Naive B cell (primary cell): ENCODE data around the gene KIAA0753. TPM values are rescaled to one million over a fixed set of nuclear protein-coding genes. Genes with fewer than 3 reads are reported as not detected.
"Not testable (repeated sequence)": the region's sequence is repeated elsewhere in the genome, so short reads cannot be mapped to it uniquely, and the experiment has no call there.

ENCODE experiments used
- ATAC-seq, 2 donors: fragments of 150-1000 bp; cut with Tn5 transposase; 2 replicates each; pipeline ENCODE4 v1.10.0; 2021; ENCODE audit warnings: low read depth in 2 of 2, mild to moderate bottlenecking in 2 of 2, moderate library complexity in 2 of 2
- DNase-seq: peaks from one replicate; pipeline ENCODE4 v3.0.0; 2022
- H3K27ac Mint-ChIP-seq, 6 donors: one replicate each; pipeline ENCODE4 v1.8.0; 2020 to 2022; ENCODE audit warnings: mild to moderate bottlenecking in 6 of 6, mixed read lengths in 6 of 6, moderate library complexity in 5 of 6, inconsistent platforms in 2 of 6
- H3K27me3 Mint-ChIP-seq, 3 donors: one replicate each; pipeline ENCODE4 v1.8.0; 2021 to 2022; ENCODE audit warnings: mixed read lengths in 3 of 3, mild to moderate bottlenecking in 1 of 3
- H3K36me3 Mint-ChIP-seq, 2 donors: one replicate each; pipeline ENCODE4 v1.8.0; 2020 to 2022; ENCODE audit warnings: mixed read lengths in 2 of 2, inconsistent platforms in 1 of 2, mild to moderate bottlenecking in 1 of 2
- H3K4me1 Mint-ChIP-seq, 3 donors: one replicate each; pipeline ENCODE4 v1.8.0; 2020 to 2022; ENCODE audit warnings: mixed read lengths in 3 of 3, inconsistent platforms in 1 of 3, mild to moderate bottlenecking in 1 of 3, moderate library complexity in 1 of 3
- H3K4me3 Mint-ChIP-seq, 8 donors: one replicate each; pipeline ENCODE4 v1.8.0; 2020 to 2022; ENCODE audit warnings: mild to moderate bottlenecking in 8 of 8, mixed read lengths in 8 of 8, moderate library complexity in 8 of 8, inconsistent platforms in 2 of 8
- H3K9me3 Mint-ChIP-seq, 7 donors: one replicate each; pipeline ENCODE4 v1.8.0; 2020 to 2022; ENCODE audit warnings: mixed read lengths in 7 of 7, mild to moderate bottlenecking in 5 of 7, inconsistent platforms in 2 of 7, moderate library complexity in 1 of 7
- polyA plus RNA-seq, 6 donors: library from polyadenylated mRNA; unstranded; fragments of 300-500 nt; fragmentation: Illumina TruSeq; gene quantifications; one replicate each; pipeline ENCODE4 v1.2.3, GENCODE V29; 2021; ENCODE audit warnings: low read depth in 6 of 6

KIAA0753 gene
- polyA plus RNA-seq, 6 donors from 2014 or later: 2.8 to 5.9 (median 3.2) TPM

DNA sequence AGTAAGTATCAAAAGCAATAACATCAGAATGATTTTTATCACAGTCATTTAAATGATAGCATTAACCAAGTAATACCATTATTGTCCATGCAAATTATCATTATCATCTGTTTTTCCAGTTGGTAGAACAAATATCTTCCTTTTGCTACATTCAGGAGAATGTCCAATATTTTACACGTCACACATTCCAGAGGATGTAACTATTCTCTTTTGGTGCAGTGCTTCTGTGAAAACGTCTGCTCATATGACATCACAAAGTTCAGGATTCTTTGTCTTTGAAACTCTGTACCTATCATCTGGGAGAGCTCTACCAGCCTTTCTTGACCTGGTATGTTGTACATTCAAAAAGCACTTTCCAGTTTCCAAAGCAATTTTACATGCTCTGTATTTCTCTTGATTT, 44.0 kb downstream of the KIAA0753 start:
- no peaks in the 10 kb centered on the region for H3K27me3 Mint-ChIP-seq
- H3K27ac Mint-ChIP-seq: no peak overlapping the region
- peaks cover 23 to 25% of the 10 kb centered on the region in 2 donors for H3K36me3 Mint-ChIP-seq
- DNase-seq (no peak), ATAC-seq (no peak)
- no peak overlapping the region for H3K4me3 Mint-ChIP-seq
- peaks cover 11 to 17% (median 13%) of the 10 kb centered on the region in 3 donors for H3K4me1 Mint-ChIP-seq
- H3K9me3 Mint-ChIP-seq: no peaks in the 10 kb centered on the region

DNA sequence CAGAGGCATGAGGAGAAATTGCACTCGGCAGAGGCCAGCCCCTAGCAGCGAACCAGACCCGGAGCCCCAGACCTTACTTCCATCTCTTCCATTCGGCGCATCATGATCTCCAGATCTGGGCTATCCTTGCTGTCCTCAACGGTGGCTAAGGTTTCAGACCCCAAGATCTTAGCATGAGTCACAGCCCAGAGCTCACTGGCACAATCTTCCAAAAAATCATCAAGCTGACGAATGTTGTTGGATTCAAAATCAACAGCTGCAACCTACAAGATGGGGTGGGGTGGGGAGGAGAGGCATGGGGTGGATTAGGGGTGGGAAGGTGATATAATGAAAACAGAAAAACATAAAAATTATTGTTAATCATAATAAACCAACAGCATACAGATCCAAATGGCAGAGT, 44.4 kb downstream of the KIAA0753 start:
- peaks cover 11 to 17% (median 13%) of the 10 kb centered on the region in 3 donors for H3K4me1 Mint-ChIP-seq
- no peak overlapping the region for H3K27ac Mint-ChIP-seq
- no peaks in the 10 kb centered on the region for H3K27me3 Mint-ChIP-seq
- peak overlapping the region in 1 of 8 donors; percentile 69 for H3K4me3 Mint-ChIP-seq
- no peaks in the 10 kb centered on the region for H3K9me3 Mint-ChIP-seq
- ATAC-seq (no peak), DNase-seq (no peak)
- peaks cover 23 to 27% of the 10 kb centered on the region in 2 donors for H3K36me3 Mint-ChIP-seq

DNA sequence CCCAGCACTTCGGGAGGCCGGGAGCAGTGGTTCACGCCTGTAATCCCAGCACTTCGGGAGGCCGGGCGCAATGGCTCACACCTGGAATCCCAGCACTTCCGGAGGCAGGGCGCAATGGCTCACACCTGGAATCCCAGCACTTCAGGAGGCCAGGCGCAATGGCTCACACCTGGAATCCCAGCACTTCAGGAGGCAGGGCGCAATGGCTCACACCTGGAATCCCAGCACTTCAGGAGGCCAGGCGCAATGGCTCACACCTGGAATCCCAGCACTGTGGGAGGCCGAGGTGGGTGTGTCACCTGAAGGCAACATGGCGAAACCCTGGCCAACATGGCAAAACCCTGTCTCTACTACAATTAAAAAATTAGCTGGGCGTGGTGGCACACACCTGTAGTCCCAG, 47.1 kb downstream of the KIAA0753 start:
- H3K4me1 Mint-ChIP-seq, H3K4me3 Mint-ChIP-seq, DNase-seq, ATAC-seq, H3K27me3 Mint-ChIP-seq, H3K27ac Mint-ChIP-seq, H3K9me3 Mint-ChIP-seq: not testable (repeated sequence)
- H3K36me3 Mint-ChIP-seq: peaks cover 36 to 41% of the 10 kb centered on the region in 2 donors

DNA sequence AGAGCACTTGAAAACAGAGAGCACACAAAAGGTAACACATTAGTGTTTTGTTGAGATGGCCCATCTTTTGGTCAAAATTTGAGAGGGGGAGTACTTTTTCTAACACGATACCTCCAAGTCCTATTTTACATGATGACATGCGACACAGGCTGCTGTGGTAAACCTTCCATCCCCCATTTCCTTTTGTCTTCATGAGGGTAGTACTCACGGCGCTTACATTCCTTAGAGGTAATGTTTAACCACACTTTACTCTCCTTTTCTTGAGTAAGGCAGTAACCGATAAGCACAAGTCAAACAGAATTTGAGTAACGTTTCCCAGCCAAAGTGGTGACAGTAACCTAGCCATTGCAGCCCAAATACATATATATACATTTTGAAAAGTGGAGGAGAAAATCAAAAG, 48.3 kb downstream of the KIAA0753 start:
- no peak for ATAC-seq
- peak overlapping the region in 1 of 6 donors; percentile 25 for H3K27ac Mint-ChIP-seq

DNA sequence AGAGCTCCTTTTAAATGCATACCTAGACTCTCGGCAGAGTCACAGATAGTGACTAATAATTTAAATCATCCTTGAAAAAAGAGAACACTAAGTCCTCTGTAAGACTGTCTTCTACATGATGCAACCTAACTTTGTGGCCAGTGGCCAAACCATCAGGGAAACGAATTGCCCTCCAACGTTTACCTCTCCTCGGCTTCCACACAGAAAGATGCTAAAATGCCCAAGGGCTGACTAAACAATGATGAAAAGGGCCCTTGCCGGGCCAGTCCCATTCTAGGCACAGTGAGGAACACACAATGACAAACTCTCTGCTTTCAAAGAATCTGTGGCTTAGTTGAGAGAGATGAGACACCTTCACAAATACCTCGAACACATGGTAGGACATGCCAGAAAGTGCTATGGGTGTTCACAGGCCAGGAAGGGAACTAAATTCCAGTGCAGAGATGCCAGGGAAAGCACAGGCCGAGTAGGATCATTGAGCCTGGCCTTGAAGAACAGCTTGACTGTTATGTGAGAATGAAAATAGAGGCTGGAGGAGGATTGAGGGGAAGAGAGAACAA, 48.8 kb downstream of the KIAA0753 start:
- Mint-ChIP-seq H3K27me3 (no peaks in the 10 kb centered on the region), H3K9me3 (no peaks in the 10 kb centered on the region), H3K27ac (peak overlapping the region in 1 of 6 donors; percentile 79), H3K4me3 (no peak overlapping the region), H3K4me1 (peaks cover 0 to 6% (median 0%) of the 10 kb centered on the region in 3 donors), H3K36me3 (peaks cover 32 to 53% of the 10 kb centered on the region in 2 donors)
- DNase-seq (no peak), ATAC-seq (no peak)

More for the DNA sequence above, 48.3 kb downstream of the KIAA0753 start:
- DNase-seq: no peak
- H3K27me3 Mint-ChIP-seq: no peaks in the 10 kb centered on the region
- H3K4me3 Mint-ChIP-seq: no peak overlapping the region
- H3K36me3 Mint-ChIP-seq: peaks cover 32 to 53% of the 10 kb centered on the region in 2 donors
- H3K4me1 Mint-ChIP-seq: peaks cover 0 to 6% (median 0%) of the 10 kb centered on the region in 3 donors
- H3K9me3 Mint-ChIP-seq: no peaks in the 10 kb centered on the region

DNA sequence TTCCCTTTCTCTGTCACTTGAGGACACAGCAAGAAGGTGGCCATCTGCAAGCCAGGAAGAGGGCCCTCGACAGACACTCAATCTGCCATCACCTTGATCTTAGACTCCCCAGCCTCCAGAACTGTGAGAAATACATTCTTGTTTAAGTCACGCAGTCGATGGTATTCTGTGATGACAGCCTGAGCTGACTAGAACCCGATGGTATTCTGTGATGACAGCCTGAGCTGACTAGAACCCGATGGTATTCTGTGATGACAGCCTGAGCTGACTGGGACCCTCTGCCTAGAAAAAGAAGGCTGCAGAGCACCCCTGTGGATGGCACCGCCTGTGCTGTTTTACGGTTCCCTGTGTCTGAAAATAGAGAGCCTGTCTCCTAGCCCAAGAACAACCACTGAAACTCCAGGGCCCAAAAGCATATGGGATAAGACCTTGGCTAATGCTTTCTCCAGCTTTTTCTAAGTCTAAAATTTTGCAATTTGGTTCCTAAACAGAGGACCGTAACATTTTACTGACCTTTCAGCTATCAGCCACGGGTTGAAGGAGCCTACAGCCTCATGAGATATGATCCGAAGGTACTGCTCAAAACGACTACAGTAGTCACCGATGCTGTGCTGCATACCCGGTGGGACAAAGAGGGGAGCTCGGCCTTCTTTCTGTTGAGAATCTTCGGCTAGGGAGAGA, 51.1 kb downstream of the KIAA0753 start:
- Mint-ChIP-seq H3K27me3 (no peaks in the 10 kb centered on the region), H3K27ac (no peak overlapping the region), H3K4me3 (no peak overlapping the region), H3K4me1 (peaks cover 0 to 6% (median 0%) of the 10 kb centered on the region in 3 donors), H3K36me3 (peaks cover 45 to 60% of the 10 kb centered on the region in 2 donors), H3K9me3 (peaks cover 0 to 9% (median 4%) of the 10 kb centered on the region in 7 donors)
- ATAC-seq (no peak), DNase-seq (no peak)

DNA sequence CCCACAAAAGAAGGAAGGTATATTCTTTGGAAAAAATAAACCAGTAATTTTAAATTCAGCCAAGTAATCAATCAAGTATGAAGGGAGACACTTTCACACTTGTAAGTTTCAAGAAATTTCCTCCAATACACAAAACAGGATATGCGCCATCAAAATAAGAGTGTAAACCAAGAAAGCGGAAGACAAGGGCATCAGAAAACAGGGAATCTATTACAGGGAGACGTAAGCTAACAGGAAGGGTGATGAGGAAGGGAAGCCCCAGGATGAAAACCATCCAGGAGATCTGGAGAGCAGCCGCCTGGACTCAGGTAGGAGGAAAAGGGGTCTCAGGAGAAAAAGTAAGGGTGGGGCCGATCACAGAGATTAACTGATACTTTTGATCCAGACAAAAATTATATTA, 52.3 kb downstream of the KIAA0753 start:
- no peak for DNase-seq
- ATAC-seq: no peak
- Mint-ChIP-seq H3K4me3 (no peak overlapping the region), H3K4me1 (peaks cover 0 to 6% (median 0%) of the 10 kb centered on the region in 3 donors), H3K27me3 (no peaks in the 10 kb centered on the region), H3K9me3 (peaks cover 0 to 9% (median 5%) of the 10 kb centered on the region in 7 donors), H3K27ac (no peak overlapping the region), H3K36me3 (peaks cover 47 to 69% of the 10 kb centered on the region in 2 donors)

DNA sequence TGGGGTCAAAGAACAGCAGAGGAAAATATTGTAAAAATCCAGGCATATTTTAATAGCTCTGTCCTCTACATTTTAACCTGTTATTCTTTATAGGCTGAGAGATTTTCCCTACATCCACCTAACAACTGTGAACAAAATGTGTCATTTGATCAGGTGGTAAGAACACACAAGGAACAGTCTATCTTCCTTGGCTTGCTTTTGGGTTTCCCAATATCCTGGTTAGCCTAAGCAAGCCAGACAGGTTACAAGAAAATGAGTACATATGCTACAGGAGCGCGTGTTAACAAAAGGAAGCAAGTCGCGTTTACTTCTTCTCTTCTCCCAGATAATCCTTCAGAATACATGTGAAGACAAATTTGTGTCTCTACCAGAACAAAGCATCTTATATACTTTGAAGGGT, 53.2 kb downstream of the KIAA0753 start:
- ATAC-seq (no peak), DNase-seq (no peak)
- H3K27me3 Mint-ChIP-seq: no peaks in the 10 kb centered on the region
- H3K9me3 Mint-ChIP-seq: peaks cover 0 to 9% (median 5%) of the 10 kb centered on the region in 7 donors
- no peak overlapping the region for H3K27ac Mint-ChIP-seq
- peaks cover 0 to 6% (median 0%) of the 10 kb centered on the region in 3 donors for H3K4me1 Mint-ChIP-seq
- peaks cover 53 to 76% of the 10 kb centered on the region in 2 donors for H3K36me3 Mint-ChIP-seq
- H3K4me3 Mint-ChIP-seq: no peak overlapping the region

DNA sequence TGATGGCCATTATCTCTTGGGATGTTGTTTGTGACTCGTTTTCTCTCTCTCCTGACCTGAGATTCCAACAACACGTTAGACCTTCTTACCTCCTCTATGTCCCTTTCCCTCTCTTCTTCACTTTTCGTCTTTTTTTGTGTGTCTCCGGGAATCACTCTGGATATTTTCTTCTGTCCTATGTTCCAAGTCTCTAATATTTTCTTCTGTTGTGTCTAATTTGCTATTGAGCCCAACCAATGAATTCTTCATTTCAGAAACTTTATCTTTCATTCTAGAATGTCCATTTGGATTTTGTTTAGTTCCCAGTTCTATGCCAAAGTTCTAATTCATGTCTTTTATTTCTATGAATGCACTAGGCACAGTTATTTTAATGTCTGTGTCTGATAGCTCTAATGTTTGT, 57.1 kb downstream of the KIAA0753 start:
- Mint-ChIP-seq H3K27ac (peak overlapping the region in 1 of 6 donors; percentile 68), H3K4me1 (no peaks in the 10 kb centered on the region), H3K27me3 (no peaks in the 10 kb centered on the region), H3K9me3 (peaks cover 0 to 9% (median 5%) of the 10 kb centered on the region in 7 donors), H3K36me3 (peaks cover 38 to 52% of the 10 kb centered on the region in 2 donors), H3K4me3 (no peak overlapping the region)
- DNase-seq: no peak
- no peak for ATAC-seq

DNA sequence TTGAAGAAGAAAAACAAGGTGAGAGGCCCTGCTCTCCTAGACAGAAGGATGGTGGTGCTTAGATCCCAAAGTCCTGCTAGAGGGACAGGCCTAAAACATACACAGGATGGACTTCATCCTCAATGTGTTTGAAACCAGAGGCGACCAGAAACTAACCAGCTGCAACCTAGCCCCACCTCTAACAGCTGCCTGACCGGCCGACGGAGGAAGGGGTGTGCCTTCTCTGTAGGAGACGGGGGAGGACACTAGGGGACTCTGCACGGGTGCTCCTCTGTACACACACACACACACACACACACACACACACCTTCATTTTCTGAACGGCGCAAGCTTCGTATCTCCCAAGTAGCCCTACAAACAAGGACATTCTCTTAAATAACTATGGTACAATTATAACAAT, 59.9 kb downstream of the KIAA0753 start:
- ATAC-seq (no peak), DNase-seq (no peak)
- Mint-ChIP-seq H3K27ac (peak overlapping the region in 1 of 6 donors; percentile 51), H3K27me3 (no peaks in the 10 kb centered on the region), H3K4me3 (no peak overlapping the region), H3K4me1 (peaks cover 12 to 22% (median 22%) of the 10 kb centered on the region in 3 donors), H3K9me3 (peaks cover 0 to 5% (median under 1%) of the 10 kb centered on the region in 7 donors), H3K36me3 (peaks cover 41 to 43% of the 10 kb centered on the region in 2 donors)

DNA sequence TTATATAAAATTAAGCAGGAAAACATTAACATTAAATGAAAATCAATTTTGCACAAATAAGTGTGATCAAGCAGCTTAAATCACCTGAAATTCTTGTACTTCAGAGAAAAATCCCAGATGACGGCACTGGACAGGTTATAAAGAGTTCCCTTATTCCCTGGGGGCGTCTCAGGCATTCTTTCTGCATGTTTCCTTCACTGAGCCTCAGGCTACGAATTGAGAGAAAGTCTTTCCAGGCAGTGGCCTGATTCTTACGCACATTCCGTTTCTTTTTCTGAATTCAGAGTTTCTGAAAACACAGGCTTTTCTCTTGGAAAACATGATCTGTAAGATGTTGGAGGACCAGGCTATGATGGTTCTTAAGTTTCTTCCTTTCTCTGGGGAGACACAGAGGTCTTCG, 62.0 kb downstream of the KIAA0753 start:
- DNase-seq (no peak), ATAC-seq (no peak)
- Mint-ChIP-seq H3K4me3 (no peak overlapping the region), H3K27ac (peak overlapping the region in 1 of 6 donors; percentile 39), H3K9me3 (peaks cover 0 to 3% (median 0%) of the 10 kb centered on the region in 7 donors), H3K36me3 (peaks cover 22 to 26% of the 10 kb centered on the region in 2 donors), H3K4me1 (peaks cover 23 to 41% (median 38%) of the 10 kb centered on the region in 3 donors), H3K27me3 (no peaks in the 10 kb centered on the region)

DNA sequence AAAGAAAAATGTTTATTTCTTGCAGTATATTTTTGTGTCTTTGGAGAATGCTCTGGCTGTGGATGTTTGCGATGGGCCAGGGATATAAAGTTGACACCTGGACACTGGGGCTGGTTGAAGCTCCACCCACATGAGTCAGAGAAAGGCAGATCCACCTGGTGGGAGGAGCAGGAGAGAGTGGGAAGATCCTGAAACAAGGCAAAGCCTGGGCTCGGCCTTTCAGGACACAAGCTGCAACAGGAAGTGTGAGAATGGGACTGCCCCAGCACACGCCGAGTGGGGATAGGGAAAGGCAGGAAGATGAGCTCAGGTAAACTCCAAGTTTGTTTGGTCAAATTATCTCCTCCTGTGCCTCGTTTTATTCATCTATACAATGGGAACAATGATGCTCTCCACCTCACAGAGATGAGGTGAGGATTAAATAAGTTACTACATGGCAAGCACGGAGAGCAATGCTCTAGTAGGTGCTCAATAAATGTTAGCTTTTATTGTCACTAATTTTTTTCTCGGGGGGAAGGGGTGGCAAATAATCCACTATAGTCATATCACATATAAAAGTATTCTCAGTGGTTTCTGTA, 62.7 kb downstream of the KIAA0753 start:
- no peak for DNase-seq
- H3K27ac Mint-ChIP-seq: peak overlapping the region in 2 of 6 donors; percentile 60
- peak overlapping the region in 1 of 8 donors; percentile 30 for H3K4me3 Mint-ChIP-seq
- H3K9me3 Mint-ChIP-seq: no peaks in the 10 kb centered on the region
- peaks cover 24 to 43% (median 38%) of the 10 kb centered on the region in 3 donors for H3K4me1 Mint-ChIP-seq
- no peaks in the 10 kb centered on the region for H3K27me3 Mint-ChIP-seq
- H3K36me3 Mint-ChIP-seq: peaks cover 14 to 21% of the 10 kb centered on the region in 2 donors
- ATAC-seq: no peak

DNA sequence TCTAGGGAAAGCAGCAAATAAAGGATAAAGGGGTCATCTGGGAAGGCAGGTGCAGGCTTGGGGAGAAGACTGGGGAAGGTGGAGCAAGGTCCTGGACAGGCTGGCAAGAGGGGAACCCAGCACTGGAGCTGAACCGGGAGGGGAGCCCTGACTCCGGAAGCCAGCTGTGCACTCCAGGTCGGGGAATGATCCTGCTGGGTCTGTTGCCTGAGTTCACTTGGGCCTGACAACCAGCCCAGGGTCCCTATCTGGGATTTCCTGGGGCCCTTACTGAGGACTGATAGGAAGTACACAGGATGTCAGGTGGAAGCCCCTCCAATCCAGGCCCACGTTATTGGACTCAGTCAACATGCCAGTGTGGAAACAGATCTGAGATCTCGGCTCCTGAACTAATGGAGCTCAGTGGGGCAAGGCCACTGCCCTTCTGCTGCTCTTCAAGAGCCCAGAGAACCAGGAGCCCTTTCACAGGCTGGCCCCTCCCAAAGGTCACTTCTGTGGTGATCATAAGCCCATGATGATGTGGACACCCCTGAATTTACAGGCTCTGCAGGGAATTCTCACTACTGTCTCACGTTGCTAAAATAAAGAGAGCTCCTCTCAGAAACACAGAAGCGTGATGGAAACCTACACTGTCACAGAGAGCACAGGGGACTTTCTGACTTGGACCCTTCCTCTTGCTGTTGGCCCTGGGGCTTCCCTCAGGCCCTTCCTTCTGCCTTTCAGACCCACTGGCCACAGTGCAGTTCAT, 64.3 kb downstream of the KIAA0753 start:
- no peak for ATAC-seq
- H3K9me3 Mint-ChIP-seq: no peaks in the 10 kb centered on the region
- peak overlapping the region in 7 of 8 donors; percentile 37 to 92 (median 86) for H3K4me3 Mint-ChIP-seq
- H3K36me3 Mint-ChIP-seq: peaks cover 11 to 12% of the 10 kb centered on the region in 2 donors
- DNase-seq: no peak
- H3K27me3 Mint-ChIP-seq: no peaks in the 10 kb centered on the region
- H3K4me1 Mint-ChIP-seq: peaks cover 25 to 47% (median 38%) of the 10 kb centered on the region in 3 donors
- H3K27ac Mint-ChIP-seq: peak overlapping the region in 5 of 6 donors; percentile 58 to 95 (median 80)
